ENCODE data around the gene MGAT4B. TPM values are rescaled to one million over a fixed set of nuclear protein-coding genes. Genes with fewer than 3 reads are reported as not detected.
A peak's percentile ranks its signal among the peaks of the same experiment; 100 is the strongest.

MGAT4B gene
- total RNA-seq, 1 donor: 83.8 TPM

DNA sequence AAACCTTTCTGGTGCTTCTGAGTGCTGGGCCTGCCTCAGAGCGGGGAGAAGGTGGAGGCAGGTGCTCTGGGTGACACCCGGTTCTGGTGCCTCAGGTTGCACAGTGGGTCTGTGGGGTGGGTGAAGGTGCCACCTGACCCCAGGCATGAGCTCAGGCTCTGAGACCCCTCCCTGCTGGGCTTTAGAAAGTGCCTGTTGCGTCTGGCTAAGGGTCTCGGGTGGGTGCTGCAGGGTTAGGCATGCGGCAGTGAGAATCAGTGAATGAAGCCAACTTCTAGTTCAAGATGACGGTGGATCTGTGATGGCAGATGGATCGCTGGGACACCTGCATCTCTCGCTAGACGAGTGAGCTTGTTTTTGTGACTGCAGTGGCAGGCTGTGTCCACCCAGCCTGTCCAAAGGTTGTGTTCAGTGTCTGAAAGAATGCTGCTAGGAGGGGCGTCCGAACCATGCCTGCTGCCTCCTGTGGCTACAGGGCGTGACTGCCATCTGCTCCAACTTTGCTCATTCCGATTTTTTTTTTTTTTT is 19.1 kb upstream of the MGAT4B start:
- no peak overlapping the region for H3K4me3 ChIP-seq (ENCODE audit: low read depth, low read length)
- DNase-seq (ENCODE audit: low read depth): no peak

GRCh38 chr5:179824745-179825112 is 18.1 kb upstream of the MGAT4B start:
- no peak overlapping the region for H3K4me3 ChIP-seq (ENCODE audit: low read depth, low read length)
- DNase-seq (ENCODE audit: low read depth): no peak
- TF ChIP-seq, protein P1, sequence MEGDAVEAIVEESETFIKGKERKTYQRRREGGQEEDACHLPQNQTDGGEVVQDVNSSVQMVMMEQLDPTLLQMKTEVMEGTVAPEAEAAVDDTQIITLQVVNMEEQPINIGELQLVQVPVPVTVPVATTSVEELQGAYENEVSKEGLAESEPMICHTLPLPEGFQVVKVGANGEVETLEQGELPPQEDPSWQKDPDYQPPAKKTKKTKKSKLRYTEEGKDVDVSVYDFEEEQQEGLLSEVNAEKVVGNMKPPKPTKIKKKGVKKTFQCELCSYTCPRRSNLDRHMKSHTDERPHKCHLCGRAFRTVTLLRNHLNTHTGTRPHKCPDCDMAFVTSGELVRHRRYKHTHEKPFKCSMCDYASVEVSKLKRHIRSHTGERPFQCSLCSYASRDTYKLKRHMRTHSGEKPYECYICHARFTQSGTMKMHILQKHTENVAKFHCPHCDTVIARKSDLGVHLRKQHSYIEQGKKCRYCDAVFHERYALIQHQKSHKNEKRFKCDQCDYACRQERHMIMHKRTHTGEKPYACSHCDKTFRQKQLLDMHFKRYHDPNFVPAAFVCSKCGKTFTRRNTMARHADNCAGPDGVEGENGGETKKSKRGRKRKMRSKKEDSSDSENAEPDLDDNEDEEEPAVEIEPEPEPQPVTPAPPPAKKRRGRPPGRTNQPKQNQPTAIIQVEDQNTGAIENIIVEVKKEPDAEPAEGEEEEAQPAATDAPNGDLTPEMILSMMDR (IDR thresholded peaks at IDR 0.05; ENCODE audit: insufficient read depth, low read depth, low read length): no peak

More for the DNA sequence above, 19.1 kb upstream of the MGAT4B start:
- TF ChIP-seq, protein P1 (IDR thresholded peaks at IDR 0.05; ENCODE audit: insufficient read depth, low read depth, low read length): no peak

- peak overlapping the region; percentile 91 for H3K4me3 ChIP-seq (ENCODE audit: low read depth, low read length)
- TF ChIP-seq, protein P1 (IDR thresholded peaks at IDR 0.05; ENCODE audit: insufficient read depth, low read depth, low read length): no peak
- DNase-seq (ENCODE audit: low read depth): no peak
Measured at GRCh38 chr5:179823937-179824744, 17.5 kb upstream of the MGAT4B start.

DNA sequence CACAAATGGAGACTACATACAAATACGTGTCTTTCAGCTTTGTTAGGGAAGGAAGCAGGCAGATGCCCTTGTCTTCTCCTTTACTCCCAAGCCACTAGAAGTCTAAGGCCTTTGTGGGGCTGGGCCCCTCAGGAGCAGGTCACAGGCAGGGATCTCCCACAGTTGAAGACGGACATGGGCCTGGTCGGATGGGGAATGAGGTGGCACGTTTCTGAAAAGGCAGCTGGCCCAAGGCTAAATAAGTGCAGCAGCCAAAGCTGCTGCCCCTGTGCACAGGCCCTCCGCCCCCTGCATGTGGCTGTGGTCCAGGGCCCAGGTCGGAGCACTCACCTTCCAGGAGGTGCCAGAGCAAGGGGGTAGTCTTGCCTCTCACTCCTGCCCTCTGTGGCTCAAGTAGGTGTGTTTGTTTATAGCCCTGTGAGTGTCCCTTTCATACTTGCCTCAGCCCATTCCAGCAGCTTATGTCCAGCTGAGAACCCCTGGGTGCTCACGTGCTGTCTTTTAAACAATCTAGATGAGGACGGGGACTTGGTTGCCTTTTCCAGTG is 15.9 kb upstream of the MGAT4B start:
- peak overlapping the region; percentile 91 for H3K4me3 ChIP-seq (ENCODE audit: low read depth, low read length)
- TF ChIP-seq, protein P1 (IDR thresholded peaks at IDR 0.05; ENCODE audit: insufficient read depth, low read depth, low read length): no peak
- no peak for DNase-seq (ENCODE audit: low read depth)

GRCh38 chr5:179822059-179822432 is 15.4 kb upstream of the MGAT4B start:
- peak overlapping the region; percentile 91 for H3K4me3 ChIP-seq (ENCODE audit: low read depth, low read length)
- no peak for DNase-seq (ENCODE audit: low read depth)
- TF ChIP-seq, protein P1 (IDR thresholded peaks at IDR 0.05; ENCODE audit: insufficient read depth, low read depth, low read length): no peak

- peak; percentile 93 for DNase-seq (ENCODE audit: low read depth)
- TF ChIP-seq, protein P1 (IDR thresholded peaks at IDR 0.05; ENCODE audit: insufficient read depth, low read depth, low read length): no peak
Measured at GRCh38 chr5:179821298-179822058, 14.8 kb upstream of the MGAT4B start.

More at GRCh38 chr5:179821298-179822058, 14.8 kb upstream of the MGAT4B start:
- H3K4me3 ChIP-seq (ENCODE audit: low read depth, low read length): peak overlapping the region; percentile 91

Measured in fibroblast of villous mesenchyme (primary cell).